Astrocyte of the cerebellum (primary cell): ENCODE results near the gene AZU1.

Experiments used
- DNase-seq: peaks from one replicate; pipeline ENCODE4 v3.0.0-alpha.2; 2011; ENCODE audit warnings: low read depth
- H3K4me3 ChIP-seq: 2 replicates; pipeline ENCODE4 v1.5.1; 2011; ENCODE audit warnings: mild to moderate bottlenecking, low read depth, low read length, moderate library complexity
- in situ Hi-C: cut with HindIII; loops from 2 replicates; pipeline ENCODE4 v1.10.0; 2017; ENCODE audit warnings: low sequenced_read_pairs
- TF ChIP-seq, protein P1 (sequence below): IDR thresholded peaks from 2 replicates; pipeline ENCODE4 v1.5.1; 2012; ENCODE audit warnings: low read length, low read depth, moderate library complexity, mild to moderate bottlenecking; ENCODE audit errors: missing control alignments

The AZU1 gene

DNA sequence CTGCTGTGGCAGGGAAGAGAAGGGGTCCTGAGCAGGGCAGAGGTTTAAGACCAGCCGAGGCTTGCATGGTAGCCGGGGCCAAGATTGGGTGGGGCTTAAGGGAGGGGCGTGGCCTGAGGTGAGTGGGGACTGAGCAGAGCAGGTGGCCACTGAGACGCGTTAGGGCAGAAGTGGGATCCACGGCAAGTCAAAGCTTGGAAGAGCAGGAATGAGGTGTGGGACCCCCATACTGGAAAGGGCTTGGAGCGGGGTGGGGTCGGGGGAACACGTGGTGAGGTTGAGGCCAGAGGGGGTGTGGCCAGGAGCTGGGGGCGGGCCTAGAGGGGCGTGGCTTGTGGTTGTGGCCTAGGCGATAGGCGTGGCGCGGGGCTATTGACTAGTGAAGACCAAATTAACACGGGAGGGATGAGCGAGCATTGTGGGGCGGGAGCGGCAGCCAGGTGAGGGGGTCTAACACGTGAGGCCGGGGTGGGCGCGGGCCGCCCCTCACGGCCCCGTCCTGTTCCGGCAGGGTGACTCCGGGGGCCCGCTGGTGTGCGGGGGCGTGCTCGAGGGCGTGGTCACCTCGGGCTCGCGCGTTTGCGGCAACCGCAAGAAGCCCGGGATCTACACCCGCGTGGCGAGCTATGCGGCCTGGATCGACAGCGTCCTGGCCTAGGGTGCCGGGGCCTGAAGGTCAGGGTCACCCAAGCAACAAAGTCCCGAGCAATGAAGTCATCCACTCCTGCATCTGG, 35.1 kb downstream of the AZU1 start:
- TF ChIP-seq, protein P1, sequence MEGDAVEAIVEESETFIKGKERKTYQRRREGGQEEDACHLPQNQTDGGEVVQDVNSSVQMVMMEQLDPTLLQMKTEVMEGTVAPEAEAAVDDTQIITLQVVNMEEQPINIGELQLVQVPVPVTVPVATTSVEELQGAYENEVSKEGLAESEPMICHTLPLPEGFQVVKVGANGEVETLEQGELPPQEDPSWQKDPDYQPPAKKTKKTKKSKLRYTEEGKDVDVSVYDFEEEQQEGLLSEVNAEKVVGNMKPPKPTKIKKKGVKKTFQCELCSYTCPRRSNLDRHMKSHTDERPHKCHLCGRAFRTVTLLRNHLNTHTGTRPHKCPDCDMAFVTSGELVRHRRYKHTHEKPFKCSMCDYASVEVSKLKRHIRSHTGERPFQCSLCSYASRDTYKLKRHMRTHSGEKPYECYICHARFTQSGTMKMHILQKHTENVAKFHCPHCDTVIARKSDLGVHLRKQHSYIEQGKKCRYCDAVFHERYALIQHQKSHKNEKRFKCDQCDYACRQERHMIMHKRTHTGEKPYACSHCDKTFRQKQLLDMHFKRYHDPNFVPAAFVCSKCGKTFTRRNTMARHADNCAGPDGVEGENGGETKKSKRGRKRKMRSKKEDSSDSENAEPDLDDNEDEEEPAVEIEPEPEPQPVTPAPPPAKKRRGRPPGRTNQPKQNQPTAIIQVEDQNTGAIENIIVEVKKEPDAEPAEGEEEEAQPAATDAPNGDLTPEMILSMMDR, result no peak
- no peak overlapping the region for H3K4me3 ChIP-seq
- in situ Hi-C loops, result no loop called here
- DNase-seq, result no peak

DNA sequence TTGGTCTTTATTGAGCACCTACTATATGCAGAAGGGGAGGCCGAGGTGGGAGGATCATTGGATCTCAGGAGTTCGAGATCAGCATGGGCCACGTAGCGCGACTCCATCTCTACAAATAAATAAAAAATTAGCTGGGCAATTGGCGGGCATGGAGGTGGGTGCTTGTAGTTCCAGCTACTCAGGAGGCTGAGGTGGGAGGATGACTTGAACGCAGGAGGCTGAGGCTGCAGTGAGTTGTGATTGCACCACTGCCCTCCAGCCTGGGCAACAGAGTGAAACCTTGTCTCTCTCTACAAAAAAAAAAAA, 35.6 kb downstream of the AZU1 start:
- no peak overlapping the region for H3K4me3 ChIP-seq
- in situ Hi-C loops, result no loop called here
- TF ChIP-seq, protein P1, result no peak
- no peak for DNase-seq

DNA sequence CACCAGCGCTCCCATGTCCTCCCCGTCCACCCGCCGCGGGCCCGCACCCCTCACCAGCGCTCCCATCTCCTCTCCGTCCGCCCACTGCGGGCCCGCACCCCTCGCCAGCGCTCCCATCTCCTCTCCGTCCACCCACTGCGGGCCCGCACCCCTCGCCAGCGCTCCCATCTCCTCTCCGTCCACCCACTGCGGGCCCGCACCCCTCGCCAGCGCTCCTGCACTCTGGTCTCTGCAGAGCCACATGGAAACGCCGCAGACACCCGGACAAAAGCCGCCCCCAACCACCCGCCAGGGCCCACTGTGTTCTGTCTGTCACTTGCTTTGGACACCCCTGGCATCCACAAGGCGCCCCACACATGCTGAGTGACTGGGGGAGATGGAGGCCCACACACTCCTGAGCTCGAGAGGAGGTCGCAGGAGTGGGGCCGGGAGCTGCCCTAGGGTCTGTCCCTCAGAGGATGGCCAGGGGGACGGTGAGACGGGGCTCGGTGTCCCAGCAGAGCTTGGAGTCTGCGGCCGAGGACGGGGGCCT, 39.2 kb downstream of the AZU1 start:
- no peak overlapping the region for H3K4me3 ChIP-seq
- TF ChIP-seq, protein P1, result no peak
- in situ Hi-C loops, result no loop called here
- DNase-seq, result no peak

DNA sequence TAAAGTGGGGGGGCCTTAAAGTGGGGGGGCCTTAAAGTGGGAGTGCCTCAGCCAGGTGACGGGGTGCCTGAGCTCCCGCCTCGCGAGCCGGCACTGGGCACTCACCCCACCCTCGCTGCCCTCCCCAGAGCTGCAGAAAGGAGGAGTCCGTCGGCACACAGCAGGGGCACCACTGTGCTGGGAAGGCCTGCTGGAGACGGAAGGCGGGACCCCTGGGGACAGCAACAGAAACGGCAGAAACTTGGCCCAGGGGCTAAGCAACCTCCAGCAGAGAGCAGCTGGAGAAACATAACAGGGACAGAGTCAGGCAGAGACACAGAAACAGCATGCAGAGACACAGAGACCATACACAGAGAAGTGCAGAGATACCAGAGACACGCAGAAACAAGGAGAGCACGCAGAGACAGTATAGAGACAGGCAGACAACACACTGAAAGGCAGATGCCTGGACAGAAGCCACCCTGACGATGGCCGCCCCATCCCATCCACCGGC, 39.7 kb downstream of the AZU1 start:
- no peak overlapping the region for H3K4me3 ChIP-seq
- in situ Hi-C loops, result no loop called here
- no peak for DNase-seq
- TF ChIP-seq, protein P1, result no peak

DNA sequence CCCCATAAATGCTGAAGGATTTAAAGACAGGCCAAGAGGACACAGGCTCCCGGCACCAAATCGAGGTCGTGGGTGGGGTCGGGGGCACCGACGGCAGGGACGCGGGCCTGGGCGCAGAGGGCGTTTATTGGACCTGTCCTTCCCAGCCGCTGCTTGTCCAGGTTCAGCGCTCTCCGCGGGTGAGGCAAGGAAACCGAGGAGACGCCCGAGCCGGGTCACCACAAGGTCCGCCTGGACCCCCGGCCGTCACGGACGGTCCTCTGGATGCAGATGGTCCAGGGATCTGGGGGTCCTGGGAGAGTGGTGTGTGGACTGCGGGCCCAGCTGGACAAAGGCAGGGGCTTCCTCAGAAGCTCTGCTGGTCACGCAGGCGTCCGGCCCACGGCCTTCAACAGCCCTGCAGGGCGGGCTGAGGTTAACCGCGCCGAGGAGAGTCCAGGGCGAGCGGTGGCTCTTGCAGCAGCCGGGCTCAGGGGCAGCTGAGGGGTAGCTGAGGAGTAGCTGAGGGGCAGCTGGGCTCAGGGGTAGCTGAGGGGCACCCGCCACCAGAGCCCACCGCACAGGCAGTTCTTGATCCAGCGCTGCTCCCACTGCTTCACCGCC, 40.3 kb downstream of the AZU1 start:
- no peak overlapping the region for H3K4me3 ChIP-seq
- TF ChIP-seq, protein P1, result no peak
- in situ Hi-C loops, result no loop called here
- DNase-seq, result no peak

DNA sequence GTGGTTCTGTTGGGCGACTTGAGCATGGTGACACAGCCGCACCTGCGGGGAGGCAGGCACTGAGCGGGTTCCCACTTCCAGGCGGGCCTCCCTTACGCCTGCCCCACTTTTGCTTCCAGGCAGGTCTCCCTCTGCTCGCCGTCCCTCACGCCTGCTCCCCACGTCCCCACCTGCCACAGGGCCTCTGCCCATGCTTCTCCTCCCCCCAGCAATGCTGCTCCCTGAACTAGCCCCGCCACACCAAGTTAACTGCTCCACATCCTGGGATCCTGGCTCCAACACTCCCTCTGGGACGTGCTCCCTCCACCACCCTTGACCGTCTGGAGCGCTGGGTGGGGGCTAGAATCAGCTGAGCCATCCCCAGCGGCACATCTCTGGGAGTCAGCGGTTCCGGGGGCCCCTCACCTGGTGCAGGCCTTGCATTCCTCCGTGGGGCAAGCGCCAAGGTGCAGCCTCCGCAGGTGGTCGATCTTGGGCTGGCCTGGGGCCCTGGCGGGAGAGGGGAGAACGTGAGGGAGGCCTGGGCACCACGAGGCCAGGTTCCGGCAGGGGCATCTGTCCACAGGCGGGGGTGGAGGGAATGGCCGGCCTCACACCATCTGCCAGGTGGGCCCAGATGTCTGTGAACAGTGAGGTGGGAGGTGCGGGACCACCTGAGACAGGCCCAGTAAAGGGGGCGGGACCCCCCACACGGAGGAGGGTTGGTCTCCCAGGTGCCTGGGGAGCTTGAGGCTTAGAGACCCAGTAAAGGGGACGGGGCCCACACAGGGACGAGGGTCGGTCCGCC, 41.0 kb downstream of the AZU1 start:
- H3K4me3 ChIP-seq, result no peak overlapping the region
- no peak for DNase-seq
- TF ChIP-seq, protein P1, result no peak
- in situ Hi-C loops, result no loop called here
